Measurements from ENCODE around the gene RBM14. TPM values are rescaled to one million over a fixed set of nuclear protein-coding genes. Genes with fewer than 3 reads are reported as not detected.

The RBM14 gene
- total RNA-seq, 6 donors from 2014 or later, result 45.7 to 114 (median 73.1) TPM

GRCh38 chr11:66614073-66614472, 2.4 kb upstream of the RBM14 start:
- no peak for DNase-seq
- Histone ChIP-seq H3K4me1 (peaks cover 21 to 26% (median 23%) of the 10 kb centered on the region in 4 donors), H3K27ac (no peak overlapping the region), H3K4me3 (no peak overlapping the region), H3K27me3 (no peaks in the 10 kb centered on the region), H3K9me3 (no peaks in the 10 kb centered on the region), H3K36me3 (peaks cover 0 to 13% (median 0%) of the 10 kb centered on the region in 4 donors)
- no peak for TF ChIP-seq POLR2A (IDR thresholded peaks at IDR 0.05)
- 92 to 95% methylated on average over 13 of the region's 13 CpGs for WGBS, 2 donors
- ATAC-seq (ENCODE audit: low FRiP score in 2 of 2), result no peak

- TF ChIP-seq CTCF (IDR thresholded peaks at IDR 0.05) (no peak), POLR2A (IDR thresholded peaks at IDR 0.05) (peak in 1 of 4 donors; percentile 9), POLR2AphosphoS5 (IDR thresholded peaks at IDR 0.05) (peak in 1 of 2 donors; percentile 9), EP300 (IDR thresholded peaks at IDR 0.05) (no peak)
- WGBS, 2 donors, result 0% methylated on average over 13 to 31 of the region's 38 CpGs
- DNase-seq, result peak in 1 of 2 donors; percentile 91
Observed at GRCh38 chr11:66617155-66617834, 865 bp downstream of the RBM14 start.

GRCh38 chr11:66619080-66619554, 2.7 kb downstream of the RBM14 start:
- Histone ChIP-seq H3K4me1 (peaks cover 58 to 75% (median 62%) of the 10 kb centered on the region in 4 donors), H3K36me3 (peaks cover 2 to 33% (median 4%) of the 10 kb centered on the region in 4 donors), H3K4me3 (peak overlapping the region in 3 of 4 donors; percentile 76 to 88 (median 78)), H3K9me3 (no peaks in the 10 kb centered on the region), H3K27me3 (no peaks in the 10 kb centered on the region), H3K27ac (peak overlapping the region; percentile 40 to 96 (median 95))
- peak in 1 of 2 donors; percentile 5 for ATAC-seq (ENCODE audit: low FRiP score in 2 of 2)
- TF ChIP-seq CTCF (IDR thresholded peaks at IDR 0.05) (no peak), POLR2AphosphoS5 (IDR thresholded peaks at IDR 0.05) (no peak), EP300 (IDR thresholded peaks at IDR 0.05) (no peak), POLR2A (IDR thresholded peaks at IDR 0.05) (no peak)
- no peak for DNase-seq
- 44 to 49% methylated on average over 4 of the region's 4 CpGs for WGBS, 2 donors

More at GRCh38 chr11:66617155-66617834, 865 bp downstream of the RBM14 start:
- no peaks in the 10 kb centered on the region for H3K9me3 ChIP-seq
- peaks cover 0 to 16% (median 0%) of the 10 kb centered on the region in 4 donors for H3K36me3 ChIP-seq
- H3K27me3 ChIP-seq, result no peaks in the 10 kb centered on the region
- peak overlapping the region; percentile 62 to 88 (median 77) for H3K4me3 ChIP-seq
- ATAC-seq (ENCODE audit: low FRiP score in 2 of 2), result peak; percentile 70 to 81
- H3K4me1 ChIP-seq, result peaks cover 46 to 58% (median 50%) of the 10 kb centered on the region in 4 donors
- H3K27ac ChIP-seq, result peak overlapping the region; percentile 95 to 97 (median 96)

- Histone ChIP-seq H3K4me1 (peaks cover 32 to 60% (median 37%) of the 10 kb centered on the region in 4 donors), H3K27ac (no peak overlapping the region), H3K4me3 (no peak overlapping the region), H3K27me3 (no peaks in the 10 kb centered on the region), H3K36me3 (peaks cover 32 to 70% (median 55%) of the 10 kb centered on the region in 4 donors), H3K9me3 (no peaks in the 10 kb centered on the region)
- TF ChIP-seq POLR2A (IDR thresholded peaks at IDR 0.05) (no peak), EP300 (IDR thresholded peaks at IDR 0.05) (no peak), POLR2AphosphoS5 (IDR thresholded peaks at IDR 0.05) (no peak), CTCF (IDR thresholded peaks at IDR 0.05) (no peak)
- no peak for ATAC-seq (ENCODE audit: low FRiP score in 2 of 2)
- WGBS, 2 donors, result 93 to 96% methylated on average over 16 of the region's 16 CpGs
- DNase-seq, result peak in 1 of 2 donors; percentile 60
Observed at GRCh38 chr11:66624450-66624849, 8.0 kb downstream of the RBM14 start.

- peaks cover 29 to 54% (median 32%) of the 10 kb centered on the region in 4 donors for H3K4me1 ChIP-seq
- no peaks in the 10 kb centered on the region for H3K9me3 ChIP-seq
- H3K27me3 ChIP-seq, result no peaks in the 10 kb centered on the region
- TF ChIP-seq POLR2A (IDR thresholded peaks at IDR 0.05) (no peak), POLR2AphosphoS5 (IDR thresholded peaks at IDR 0.05) (no peak), EP300 (IDR thresholded peaks at IDR 0.05) (no peak), CTCF (IDR thresholded peaks at IDR 0.05) (no peak)
- WGBS, 2 donors, result 95 to 98% methylated on average over 13 to 26 of the region's 26 CpGs
- peak in 1 of 2 donors; percentile 47 for ATAC-seq (ENCODE audit: low FRiP score in 2 of 2)
- no peak overlapping the region for H3K4me3 ChIP-seq
- H3K36me3 ChIP-seq, result peaks cover 32 to 78% (median 55%) of the 10 kb centered on the region in 4 donors
- peak in 1 of 2 donors; percentile 69 for DNase-seq
- H3K27ac ChIP-seq, result no peak overlapping the region
Observed at GRCh38 chr11:66625041-66625751, 8.8 kb downstream of the RBM14 start.
